Stimulated activated CD8-positive, alpha-beta memory T cell treated with anti-CD3 and anti-CD28 coated beads, Interleukin-4, amount 100 ng/mL, for 24 hours (primary cell): ENCODE data around the gene SNX9.
"Not testable (repeated sequence)": the region's sequence is repeated elsewhere in the genome, so short reads cannot be mapped to it uniquely, and the experiment has no call there.

Experiments
- DNase-seq: peaks from one replicate; pipeline ENCODE4 v3.0.0-alpha.2; 2020; ENCODE audit warnings: low read depth

The SNX9 gene

GRCh38 chr6:157954150-157955117, 131.4 kb downstream of the SNX9 start:
- DNase-seq, result no peak

GRCh38 chr6:157955675-157956074, 132.6 kb downstream of the SNX9 start:
- no peak for DNase-seq

- no peak for DNase-seq
These were observed 133.2 kb downstream of the SNX9 start for GRCh38 chr6:157956171-157956730.

- DNase-seq, result no peak
These were observed 136.6 kb downstream of the SNX9 start for GRCh38 chr6:157959451-157960227.

- DNase-seq, result no peak
These were observed 138.2 kb downstream of the SNX9 start for GRCh38 chr6:157961153-157961831.

- DNase-seq, result no peak
These were observed 139.0 kb downstream of the SNX9 start for GRCh38 chr6:157961832-157962575.

- no peak for DNase-seq
These were observed 139.7 kb downstream of the SNX9 start for GRCh38 chr6:157962601-157963302.

- no peak for DNase-seq
These were observed 141.1 kb downstream of the SNX9 start for GRCh38 chr6:157964100-157964499.

GRCh38 chr6:157965387-157965786, 142.3 kb downstream of the SNX9 start:
- no peak for DNase-seq

- DNase-seq, result no peak
These were observed 143.5 kb downstream of the SNX9 start for GRCh38 chr6:157966589-157966977.

GRCh38 chr6:157967020-157967419, 144.0 kb downstream of the SNX9 start:
- DNase-seq, result no peak

- no peak for DNase-seq
These were observed 144.4 kb downstream of the SNX9 start for GRCh38 chr6:157967486-157967885.

- not testable (repeated sequence) for DNase-seq
These were observed 149.1 kb downstream of the SNX9 start for GRCh38 chr6:157972177-157972576.

- no peak for DNase-seq
These were observed 151.4 kb downstream of the SNX9 start for GRCh38 chr6:157974341-157974894.

- no peak for DNase-seq
These were observed 151.9 kb downstream of the SNX9 start for GRCh38 chr6:157974967-157975366.

- DNase-seq, result no peak
These were observed 152.4 kb downstream of the SNX9 start for GRCh38 chr6:157975456-157975855.

GRCh38 chr6:157976345-157977175, 153.5 kb downstream of the SNX9 start:
- no peak for DNase-seq

- no peak for DNase-seq
These were observed 154.2 kb downstream of the SNX9 start for GRCh38 chr6:157977176-157977804.
